Aorta (tissue), 5 donors: ENCODE measurements around the gene PTPN5. TPM values are rescaled to one million over a fixed set of nuclear protein-coding genes. Genes with fewer than 3 reads are reported as not detected.

Source experiments
- ATAC-seq: fragments of 200-7000 bp; cut with Tn5 transposase; one replicate; pipeline ENCODE4 v1.9.1; 2022; ENCODE audit warnings: moderate library complexity; ENCODE audit not compliant: low FRiP score
- DNase-seq, 2 donors: peaks; one replicate each; pipeline ENCODE4 v3.0.0-alpha.2; 2020
- H3K27ac ChIP-seq, 2 donors: one replicate each; pipeline ENCODE4 v1.5.1; 2013; ENCODE audit warnings: low read length in 2 of 2, mild to moderate bottlenecking in 2 of 2, moderate library complexity in 2 of 2, control low read depth in 1 of 2, inconsistent platforms in 1 of 2, low read depth in 1 of 2
- H3K27me3 ChIP-seq, 2 donors: one replicate each; pipeline ENCODE4 v1.6.1; 2013; ENCODE audit warnings: control low read depth in 1 of 2, low read length in 1 of 2, mild to moderate bottlenecking in 1 of 2, moderate library complexity in 1 of 2; ENCODE audit not compliant: insufficient read depth in 2 of 2, control insufficient read depth in 1 of 2
- H3K36me3 ChIP-seq, 2 donors: one replicate each; pipeline ENCODE4 v1.6.1; 2013; ENCODE audit warnings: control low read depth in 1 of 2, low read length in 1 of 2, mild to moderate bottlenecking in 1 of 2; ENCODE audit not compliant: insufficient read depth in 2 of 2, control insufficient read depth in 1 of 2
- H3K4me1 ChIP-seq, 2 donors: one replicate each; pipeline ENCODE4 v1.6.1; 2013; ENCODE audit warnings: low read length in 2 of 2, control low read depth in 1 of 2, mild to moderate bottlenecking in 1 of 2, moderate library complexity in 1 of 2; ENCODE audit not compliant: insufficient read depth in 2 of 2, control insufficient read depth in 1 of 2
- H3K4me3 ChIP-seq, 2 donors: one replicate each; pipeline ENCODE4 v1.5.1; 2013; ENCODE audit warnings: low read length in 2 of 2, control low read depth in 1 of 2, mild to moderate bottlenecking in 1 of 2
- H3K9me3 ChIP-seq: one replicate; pipeline ENCODE4 v1.6.1; 2013; ENCODE audit warnings: mild to moderate bottlenecking, low read length; ENCODE audit not compliant: control insufficient read depth
- WGBS, 2 donors: extraction: QIAGEN DNeasy Blood & Tissue Kit; methylation state at CpG; one replicate each; pipeline ENCODE4 v1.1.7; 2013; 5-methylcytosine and 5-hydroxymethylcytosine counted together
- intact Hi-C, 2 donors: fragments of 100-400 bp; cut with DNase I; formaldehyde crosslinking; loops; one replicate each; pipeline versions ENCODE4 v1.14.2 to v1.15.0; 2022
- polyA plus RNA-seq, 2 donors: library from polyadenylated mRNA; stranded (reverse); fragments of 200-250 nt; gene quantifications; one replicate each; pipeline ENCODE4 v1.2.3, GENCODE V29; 2013
- total RNA-seq, 2 donors: library from RNA; stranded (reverse); fragmentation: NEBNext Ultra II Directional; extraction: Animal tissue kit (Norgen Biotek cat#: 25700); gene quantifications; one replicate each; pipeline ENCODE4 v1.2.1, GENCODE V29; 2021
- donor health status: healthy with polysubstance abuse.
- donor health status: Bipolar disorder and iron deficiency.
- donor health status: DM: no; HTN: no; CAD: no.
- donor health status: DM: no; HTN: no; CAD: no.
- donor health status: DM: yes; HTN: yes; CAD: no.

The PTPN5 gene
- total and polyA plus RNA-seq, 4 donors, result 1.5 to 2.1 TPM; not detected in 2

- intact Hi-C loops, result no loop called here
- ATAC-seq, result no peak
- H3K4me3 ChIP-seq, result no peak overlapping the region
- H3K27ac ChIP-seq, result no peak overlapping the region
- H3K27me3 ChIP-seq, result no peaks in the 10 kb centered on the region
- no peaks in the 10 kb centered on the region for H3K36me3 ChIP-seq
- no peak for DNase-seq
- H3K4me1 ChIP-seq, result no peaks in the 10 kb centered on the region
- no peaks in the 10 kb centered on the region for H3K9me3 ChIP-seq
- 63 to 67% methylated on average over 8 of the region's 8 CpGs for WGBS, 2 donors
Observed at GRCh38 chr11:18769802-18770456, 21.7 kb downstream of the PTPN5 start.

- H3K4me3 ChIP-seq, result no peak overlapping the region
- ATAC-seq, result no peak
- no peak for DNase-seq
- H3K9me3 ChIP-seq, result no peaks in the 10 kb centered on the region
- intact Hi-C loops, result no loop called here
- no peaks in the 10 kb centered on the region for H3K36me3 ChIP-seq
- H3K27ac ChIP-seq, result no peak overlapping the region
- no peaks in the 10 kb centered on the region for H3K27me3 ChIP-seq
- 66 to 72% methylated on average over 5 of the region's 5 CpGs for WGBS, 2 donors
- no peaks in the 10 kb centered on the region for H3K4me1 ChIP-seq
Observed at GRCh38 chr11:18768978-18769377, 22.6 kb downstream of the PTPN5 start.

GRCh38 chr11:18768472-18768901, 23.1 kb downstream of the PTPN5 start:
- no peak overlapping the region for H3K4me3 ChIP-seq
- H3K4me1 ChIP-seq, result no peaks in the 10 kb centered on the region
- no peak overlapping the region for H3K27ac ChIP-seq
- no peaks in the 10 kb centered on the region for H3K9me3 ChIP-seq
- intact Hi-C loops, result no loop called here
- peak; percentile 23 for ATAC-seq
- no peaks in the 10 kb centered on the region for H3K36me3 ChIP-seq
- DNase-seq, result no peak
- H3K27me3 ChIP-seq, result no peaks in the 10 kb centered on the region
- WGBS, 2 donors, result 9 to 11% methylated on average over 4 of the region's 4 CpGs

- H3K27me3 ChIP-seq, result no peaks in the 10 kb centered on the region
- no peak for DNase-seq
- H3K27ac ChIP-seq, result no peak overlapping the region
- intact Hi-C loops, result no loop called here
- no peaks in the 10 kb centered on the region for H3K4me1 ChIP-seq
- WGBS, 2 donors, result 93% methylated on average over 2 of the region's 2 CpGs
- ATAC-seq, result no peak
- no peak overlapping the region for H3K4me3 ChIP-seq
- no peaks in the 10 kb centered on the region for H3K9me3 ChIP-seq
- H3K36me3 ChIP-seq, result no peaks in the 10 kb centered on the region
Observed at GRCh38 chr11:18766015-18766414, 25.6 kb downstream of the PTPN5 start.

- intact Hi-C loops, result no loop called here
- no peaks in the 10 kb centered on the region for H3K4me1 ChIP-seq
- H3K4me3 ChIP-seq, result no peak overlapping the region
- DNase-seq (no peak), ATAC-seq (no peak)
- no peak overlapping the region for H3K27ac ChIP-seq
- no peaks in the 10 kb centered on the region for H3K36me3 ChIP-seq
- no peaks in the 10 kb centered on the region for H3K9me3 ChIP-seq
- H3K27me3 ChIP-seq, result no peaks in the 10 kb centered on the region
- 66 to 69% methylated on average over 6 of the region's 6 CpGs for WGBS, 2 donors
Observed at GRCh38 chr11:18765554-18765953, 26.0 kb downstream of the PTPN5 start.

GRCh38 chr11:18761741-18762140, 29.9 kb downstream of the PTPN5 start:
- intact Hi-C loops, result no loop called here
- ATAC-seq, result no peak
- H3K27me3 ChIP-seq, result no peaks in the 10 kb centered on the region

GRCh38 chr11:18761144-18761543, 30.5 kb downstream of the PTPN5 start:
- no peak overlapping the region for H3K27ac ChIP-seq
- H3K27me3 ChIP-seq, result no peaks in the 10 kb centered on the region
- H3K36me3 ChIP-seq, result no peaks in the 10 kb centered on the region
- no peak overlapping the region for H3K4me3 ChIP-seq
- intact Hi-C loops, result no loop called here
- DNase-seq (no peak), ATAC-seq (no peak)
- H3K4me1 ChIP-seq, result no peaks in the 10 kb centered on the region
- no peaks in the 10 kb centered on the region for H3K9me3 ChIP-seq
- WGBS, 2 donors, result 73 to 83% methylated on average over 3 of the region's 3 CpGs

More at GRCh38 chr11:18761741-18762140, 29.9 kb downstream of the PTPN5 start:
- Histone ChIP-seq H3K36me3 (no peaks in the 10 kb centered on the region), H3K4me3 (no peak overlapping the region), H3K4me1 (no peaks in the 10 kb centered on the region), H3K27ac (no peak overlapping the region), H3K9me3 (no peaks in the 10 kb centered on the region)
- DNase-seq, result no peak
- 81 to 84% methylated on average over 11 of the region's 11 CpGs for WGBS, 2 donors

GRCh38 chr11:18757811-18758210, 33.8 kb downstream of the PTPN5 start:
- no peaks in the 10 kb centered on the region for H3K4me1 ChIP-seq
- H3K27me3 ChIP-seq, result no peaks in the 10 kb centered on the region
- no peaks in the 10 kb centered on the region for H3K36me3 ChIP-seq
- no peak overlapping the region for H3K4me3 ChIP-seq
- ATAC-seq (no peak), DNase-seq (no peak)
- WGBS, 2 donors, result 23 to 31% methylated on average over 3 of the region's 3 CpGs
- no peak overlapping the region for H3K27ac ChIP-seq
- intact Hi-C loops, result no loop called here
- H3K9me3 ChIP-seq, result no peaks in the 10 kb centered on the region

- H3K36me3 ChIP-seq, result no peaks in the 10 kb centered on the region
- no peak for DNase-seq
- ATAC-seq, result no peak
- WGBS, 2 donors, result 86 to 92% methylated on average over 2 of the region's 2 CpGs
- H3K4me1 ChIP-seq, result no peaks in the 10 kb centered on the region
- intact Hi-C loops, result no loop called here
- no peak overlapping the region for H3K4me3 ChIP-seq
- H3K27me3 ChIP-seq, result no peaks in the 10 kb centered on the region
- H3K27ac ChIP-seq, result no peak overlapping the region
- no peaks in the 10 kb centered on the region for H3K9me3 ChIP-seq
Observed at GRCh38 chr11:18756889-18757288, 34.7 kb downstream of the PTPN5 start.
